Measurements from ENCODE around the gene CAVIN3. TPM values are rescaled to one million over a fixed set of nuclear protein-coding genes. Genes with fewer than 3 reads are reported as not detected.

Gene CAVIN3
- total and polyA plus RNA-seq, 8 donors = 12.8 to 166 (median 54.2) TPM

- no peak for TF ChIP-seq POLR2A (IDR thresholded peaks at IDR 0.05)
- peak in 1 of 3 donors; percentile 26 for TF ChIP-seq POLR2AphosphoS5 (IDR thresholded peaks at IDR 0.05)
- Histone ChIP-seq H3K9me3 (no peaks in the 10 kb centered on the region), H3K27me3 (no peaks in the 10 kb centered on the region), H3K4me1 (peaks cover 0 to 31% (median 19%) of the 10 kb centered on the region in 4 donors), H3K4me3 (no peak overlapping the region), H3K36me3 (no peaks in the 10 kb centered on the region), H3K27ac (peak overlapping the region in 3 of 5 donors; percentile 8 to 58 (median 23))
- intact Hi-C loops (cut with DNase I; ENCODE audit: low total_unique reads) = loop anchor here (5.0 kb wide), 1 partner anchor 340 kb away; no protein-coding TSS in a partner anchor
- peak in 1 of 2 donors; percentile 29 for DNase-seq
- 52 to 65% (median 58%) methylated on average over 5 of the region's 5 CpGs for WGBS, 5 donors
Observed at GRCh38 chr11:6362185-6362872, 42.0 kb upstream of the CAVIN3 start.

DNA sequence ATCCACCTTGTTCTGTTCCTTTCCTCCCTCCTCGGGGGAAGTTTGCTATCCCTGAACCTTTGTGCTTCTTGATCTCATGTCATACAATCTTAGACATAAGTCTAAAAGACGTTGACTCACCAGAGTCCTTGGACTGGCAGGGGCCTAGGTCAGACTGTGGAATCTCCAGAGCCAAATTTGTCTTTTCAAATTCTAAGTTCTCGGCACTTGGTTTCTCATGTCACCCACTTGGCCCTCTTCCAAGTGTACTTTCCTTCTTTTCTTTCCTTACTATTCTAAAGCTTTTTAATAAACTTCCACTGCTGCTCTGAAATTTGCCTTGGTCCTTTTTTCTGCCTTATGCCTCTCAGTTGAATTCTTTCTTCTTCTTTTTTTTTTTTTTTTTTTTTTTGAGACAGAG, 39.9 kb upstream of the CAVIN3 start:
- DNase-seq = no peak
- no peak overlapping the region for H3K4me3 ChIP-seq
- intact Hi-C loops (cut with DNase I; ENCODE audit: low total_unique reads) = loop anchor here (5.0 kb wide), 1 partner anchor 338 kb away; no protein-coding TSS in a partner anchor
- no peaks in the 10 kb centered on the region for H3K9me3 ChIP-seq
- H3K4me1 ChIP-seq = peaks cover 6 to 43% (median 24%) of the 10 kb centered on the region in 4 donors
- H3K36me3 ChIP-seq = no peaks in the 10 kb centered on the region
- H3K27ac ChIP-seq = no peak overlapping the region
- TF ChIP-seq EP300 (IDR thresholded peaks at IDR 0.05) (no peak), POLR2AphosphoS5 (IDR thresholded peaks at IDR 0.05) (no peak), POLR2A (IDR thresholded peaks at IDR 0.05) (no peak)
- TF ChIP-seq, protein P1, sequence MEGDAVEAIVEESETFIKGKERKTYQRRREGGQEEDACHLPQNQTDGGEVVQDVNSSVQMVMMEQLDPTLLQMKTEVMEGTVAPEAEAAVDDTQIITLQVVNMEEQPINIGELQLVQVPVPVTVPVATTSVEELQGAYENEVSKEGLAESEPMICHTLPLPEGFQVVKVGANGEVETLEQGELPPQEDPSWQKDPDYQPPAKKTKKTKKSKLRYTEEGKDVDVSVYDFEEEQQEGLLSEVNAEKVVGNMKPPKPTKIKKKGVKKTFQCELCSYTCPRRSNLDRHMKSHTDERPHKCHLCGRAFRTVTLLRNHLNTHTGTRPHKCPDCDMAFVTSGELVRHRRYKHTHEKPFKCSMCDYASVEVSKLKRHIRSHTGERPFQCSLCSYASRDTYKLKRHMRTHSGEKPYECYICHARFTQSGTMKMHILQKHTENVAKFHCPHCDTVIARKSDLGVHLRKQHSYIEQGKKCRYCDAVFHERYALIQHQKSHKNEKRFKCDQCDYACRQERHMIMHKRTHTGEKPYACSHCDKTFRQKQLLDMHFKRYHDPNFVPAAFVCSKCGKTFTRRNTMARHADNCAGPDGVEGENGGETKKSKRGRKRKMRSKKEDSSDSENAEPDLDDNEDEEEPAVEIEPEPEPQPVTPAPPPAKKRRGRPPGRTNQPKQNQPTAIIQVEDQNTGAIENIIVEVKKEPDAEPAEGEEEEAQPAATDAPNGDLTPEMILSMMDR (IDR thresholded peaks at IDR 0.05) = no peak
- no peaks in the 10 kb centered on the region for H3K27me3 ChIP-seq
- WGBS, 5 donors = 58 to 70% (median 64%) methylated on average over 3 of the region's 3 CpGs

DNA sequence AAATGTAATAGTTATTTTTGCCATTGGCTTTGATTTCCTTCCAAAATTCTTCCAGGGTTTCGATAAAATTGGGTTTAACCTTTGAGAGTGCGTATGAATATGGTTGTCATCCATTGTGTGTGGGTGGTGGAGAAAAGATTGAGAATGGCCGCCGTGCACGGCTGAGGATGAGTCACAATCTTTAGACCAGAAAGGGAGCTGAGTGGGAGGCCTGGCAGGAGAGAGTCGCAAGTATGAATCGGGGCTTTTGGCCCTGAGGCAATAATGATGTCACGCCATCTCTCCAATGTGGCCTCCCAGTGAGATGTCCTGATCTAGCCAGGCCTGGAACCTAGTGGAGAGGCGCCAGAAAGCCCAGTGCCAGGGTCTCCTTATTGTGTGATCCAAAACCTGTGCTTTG, 36.9 kb upstream of the CAVIN3 start:
- peaks cover 6 to 41% (median 23%) of the 10 kb centered on the region in 4 donors for H3K4me1 ChIP-seq
- DNase-seq = peak in 1 of 2 donors; percentile 62
- no peaks in the 10 kb centered on the region for H3K9me3 ChIP-seq
- H3K36me3 ChIP-seq = no peaks in the 10 kb centered on the region
- no peaks in the 10 kb centered on the region for H3K27me3 ChIP-seq
- TF ChIP-seq EP300 (IDR thresholded peaks at IDR 0.05) (no peak), POLR2AphosphoS5 (IDR thresholded peaks at IDR 0.05) (peak in 1 of 3 donors; percentile 42)
- H3K4me3 ChIP-seq = no peak overlapping the region
- 46 to 70% (median 56%) methylated on average over 8 to 9 of the region's 9 CpGs for WGBS, 5 donors
- intact Hi-C loops (cut with DNase I; ENCODE audit: low total_unique reads) = no loop called here
- peak overlapping the region in 4 of 5 donors; percentile 46 to 67 (median 60) for H3K27ac ChIP-seq

- no peaks in the 10 kb centered on the region for H3K27me3 ChIP-seq
- WGBS, 5 donors = 17 to 33% (median 27%) methylated on average over 4 of the region's 4 CpGs
- no peak for DNase-seq
- peak overlapping the region; percentile 23 to 67 (median 36) for H3K27ac ChIP-seq
- peaks cover 6 to 35% (median 22%) of the 10 kb centered on the region in 4 donors for H3K4me1 ChIP-seq
- no peak overlapping the region for H3K4me3 ChIP-seq
- TF ChIP-seq POLR2AphosphoS5 (IDR thresholded peaks at IDR 0.05) (no peak), EP300 (IDR thresholded peaks at IDR 0.05) (no peak)
- TF ChIP-seq, protein P1 (IDR thresholded peaks at IDR 0.05) = no peak
- no peaks in the 10 kb centered on the region for H3K36me3 ChIP-seq
- intact Hi-C loops (cut with DNase I; ENCODE audit: low total_unique reads) = no loop called here
- H3K9me3 ChIP-seq = no peaks in the 10 kb centered on the region
Observed at GRCh38 chr11:6356503-6357055, 36.3 kb upstream of the CAVIN3 start.

DNA sequence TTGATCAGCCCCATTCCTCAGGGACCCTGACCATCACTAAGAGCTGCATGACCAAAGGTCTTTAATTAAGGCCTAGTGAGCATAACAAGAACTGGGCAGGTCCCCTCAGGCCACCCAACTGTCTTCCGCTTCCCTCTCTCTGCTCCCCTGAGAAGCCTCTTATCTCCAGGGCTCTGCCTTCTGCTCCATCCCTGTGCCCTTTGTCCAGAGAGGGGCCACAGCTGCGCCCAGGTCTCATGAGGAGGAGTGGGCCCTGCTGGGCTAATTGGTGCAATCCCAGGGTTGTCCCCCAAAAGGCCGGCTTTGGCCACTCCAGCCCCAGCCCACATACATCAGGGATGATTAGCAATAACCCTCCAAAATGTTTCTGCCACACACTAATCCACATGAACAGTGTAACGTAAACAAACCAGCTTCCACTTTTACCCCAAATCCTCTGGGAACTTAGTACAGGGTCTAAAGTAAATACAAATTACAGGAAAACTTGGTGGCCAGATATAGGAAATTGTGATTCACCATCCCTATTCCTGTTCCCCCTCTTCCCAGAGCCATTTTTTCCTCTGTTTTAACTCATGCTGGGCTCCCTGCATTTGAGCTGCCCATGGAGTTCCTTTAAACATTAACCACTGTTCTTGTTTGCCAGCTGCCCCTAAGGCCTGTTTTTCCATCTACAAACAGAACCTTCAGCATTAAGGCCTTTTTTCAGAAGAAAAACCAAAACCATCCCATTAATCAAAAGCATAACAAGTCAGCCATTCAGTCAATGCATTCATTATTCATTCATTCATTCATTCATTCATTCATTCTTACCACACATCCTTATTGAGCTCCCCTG, 34.6 kb upstream of the CAVIN3 start:
- peak overlapping the region in 4 of 5 donors; percentile 11 to 55 (median 51) for H3K27ac ChIP-seq
- H3K27me3 ChIP-seq = no peaks in the 10 kb centered on the region
- H3K4me3 ChIP-seq = no peak overlapping the region
- H3K36me3 ChIP-seq = no peaks in the 10 kb centered on the region
- TF ChIP-seq POLR2AphosphoS5 (IDR thresholded peaks at IDR 0.05) = peak in 1 of 3 donors; percentile 3
- no peak for TF ChIP-seq POLR2A (IDR thresholded peaks at IDR 0.05)
- TF ChIP-seq, protein P1 (IDR thresholded peaks at IDR 0.05) = no peak
- WGBS, 5 donors = 46 to 62% (median 56%) methylated on average over 4 of the region's 4 CpGs
- H3K4me1 ChIP-seq = peaks cover 6 to 35% (median 22%) of the 10 kb centered on the region in 4 donors
- intact Hi-C loops (cut with DNase I; ENCODE audit: low total_unique reads) = no loop called here
- DNase-seq = peak in 1 of 2 donors; percentile 61
- no peaks in the 10 kb centered on the region for H3K9me3 ChIP-seq

Measured in stomach (tissue), 9 donors.